ENCODE data around the gene UNC5A.

The UNC5A gene

DNA sequence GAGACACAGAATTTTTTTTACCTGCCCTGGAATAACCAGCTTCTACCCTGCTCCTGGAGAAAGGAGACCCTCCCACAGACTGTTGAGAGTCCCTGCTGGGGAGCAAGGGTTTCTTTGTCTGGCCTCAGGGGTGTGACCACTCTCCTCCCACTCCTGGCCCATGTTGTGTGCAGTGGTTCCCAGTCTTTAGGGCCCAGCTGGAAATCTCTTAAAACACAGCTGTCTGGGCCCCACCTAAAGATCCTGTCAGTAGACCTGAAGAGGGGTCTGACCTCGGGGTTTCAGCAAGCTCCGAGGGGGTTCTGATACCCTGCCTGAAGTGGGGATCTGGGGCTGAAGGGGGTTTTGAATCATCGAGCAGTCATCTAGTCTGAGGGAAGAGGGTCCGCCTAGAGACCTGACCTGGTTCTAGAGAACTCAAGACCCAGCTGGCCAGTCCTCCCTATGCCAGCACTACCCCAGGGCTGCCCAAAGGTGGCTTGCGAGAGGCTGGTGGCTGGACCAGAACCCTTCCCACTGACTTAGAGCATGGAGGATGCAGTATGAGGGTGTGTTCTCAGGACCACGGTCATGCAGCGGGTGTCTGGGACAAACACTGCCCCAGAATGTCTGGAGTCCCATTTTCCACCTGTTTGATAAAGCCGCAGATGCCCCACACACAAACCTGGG lies 8.1 kb upstream of the UNC5A start:
- no peak for DNase-seq

GRCh38 chr5:176803068-176803942 lies 7.1 kb upstream of the UNC5A start:
- peak; percentile 35 for DNase-seq

GRCh38 chr5:176803943-176804498 lies 6.3 kb upstream of the UNC5A start:
- no peak for DNase-seq

GRCh38 chr5:176806137-176806536 lies 4.2 kb upstream of the UNC5A start:
- no peak for DNase-seq

DNA sequence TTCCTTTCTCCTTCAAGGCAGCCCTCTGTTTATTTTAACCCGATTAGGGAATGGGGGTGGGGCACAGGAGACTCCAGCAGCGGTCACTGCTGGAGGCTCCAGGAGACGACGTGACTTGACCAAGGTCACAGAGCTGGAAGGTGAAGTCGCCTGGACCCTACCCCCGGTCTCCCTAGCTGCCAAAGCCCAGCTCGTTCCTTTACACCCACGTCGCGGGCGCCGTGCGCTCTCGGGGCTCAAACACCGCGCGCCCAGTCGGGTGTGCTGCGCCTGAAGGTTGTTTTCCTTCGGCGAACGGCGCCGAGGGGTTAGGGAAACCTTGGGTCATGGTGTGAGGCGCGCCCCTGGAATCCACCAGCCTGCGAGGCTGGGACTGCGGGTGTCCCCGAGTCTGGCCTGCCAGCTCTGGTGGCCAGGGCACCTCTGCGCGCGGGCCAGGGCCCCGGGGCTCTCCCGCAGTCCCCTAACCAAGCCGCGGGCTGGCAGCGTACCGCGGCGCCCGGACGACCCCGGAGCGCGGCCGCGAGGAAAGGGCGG lies 747 bp upstream of the UNC5A start:
- no peak for DNase-seq

DNA sequence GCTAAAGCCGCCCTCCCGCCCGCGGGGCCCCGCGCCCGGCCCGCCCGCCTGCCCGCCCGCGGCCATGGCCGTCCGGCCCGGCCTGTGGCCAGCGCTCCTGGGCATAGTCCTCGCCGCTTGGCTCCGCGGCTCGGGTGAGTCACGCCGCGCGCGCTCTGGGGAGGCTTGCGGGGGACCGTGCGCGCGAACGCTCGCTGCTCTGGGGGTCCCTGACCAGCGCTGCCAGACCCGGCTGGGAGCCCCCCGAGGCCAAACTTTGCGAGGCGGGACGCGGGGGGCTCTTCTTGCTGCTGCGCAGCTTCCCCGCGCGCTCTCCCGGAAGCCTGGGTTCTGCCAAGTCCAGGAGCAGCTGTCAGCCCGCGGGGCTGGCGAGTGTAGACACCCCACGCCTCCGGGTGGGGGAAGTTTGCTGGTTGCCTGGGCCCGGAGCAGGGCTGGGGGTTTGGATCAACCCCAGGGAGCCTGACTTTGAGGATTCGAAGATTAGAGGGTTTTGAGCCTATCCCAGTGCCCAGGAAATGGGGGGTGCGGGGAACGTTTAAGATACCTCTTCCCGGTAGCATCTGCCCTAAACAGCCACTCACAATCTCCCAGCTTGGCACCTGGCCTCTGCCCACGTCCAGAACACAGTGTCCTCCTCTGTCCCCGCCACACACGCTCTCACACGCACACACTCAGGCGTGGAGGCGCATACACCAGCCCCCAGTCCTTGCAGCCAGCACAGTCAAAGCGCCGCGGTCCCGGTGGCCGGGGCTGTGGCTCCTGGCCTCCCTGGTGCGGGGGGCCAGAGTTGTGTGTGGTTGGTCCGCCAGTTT lies 535 bp downstream of the UNC5A start:
- no peak for DNase-seq

DNA sequence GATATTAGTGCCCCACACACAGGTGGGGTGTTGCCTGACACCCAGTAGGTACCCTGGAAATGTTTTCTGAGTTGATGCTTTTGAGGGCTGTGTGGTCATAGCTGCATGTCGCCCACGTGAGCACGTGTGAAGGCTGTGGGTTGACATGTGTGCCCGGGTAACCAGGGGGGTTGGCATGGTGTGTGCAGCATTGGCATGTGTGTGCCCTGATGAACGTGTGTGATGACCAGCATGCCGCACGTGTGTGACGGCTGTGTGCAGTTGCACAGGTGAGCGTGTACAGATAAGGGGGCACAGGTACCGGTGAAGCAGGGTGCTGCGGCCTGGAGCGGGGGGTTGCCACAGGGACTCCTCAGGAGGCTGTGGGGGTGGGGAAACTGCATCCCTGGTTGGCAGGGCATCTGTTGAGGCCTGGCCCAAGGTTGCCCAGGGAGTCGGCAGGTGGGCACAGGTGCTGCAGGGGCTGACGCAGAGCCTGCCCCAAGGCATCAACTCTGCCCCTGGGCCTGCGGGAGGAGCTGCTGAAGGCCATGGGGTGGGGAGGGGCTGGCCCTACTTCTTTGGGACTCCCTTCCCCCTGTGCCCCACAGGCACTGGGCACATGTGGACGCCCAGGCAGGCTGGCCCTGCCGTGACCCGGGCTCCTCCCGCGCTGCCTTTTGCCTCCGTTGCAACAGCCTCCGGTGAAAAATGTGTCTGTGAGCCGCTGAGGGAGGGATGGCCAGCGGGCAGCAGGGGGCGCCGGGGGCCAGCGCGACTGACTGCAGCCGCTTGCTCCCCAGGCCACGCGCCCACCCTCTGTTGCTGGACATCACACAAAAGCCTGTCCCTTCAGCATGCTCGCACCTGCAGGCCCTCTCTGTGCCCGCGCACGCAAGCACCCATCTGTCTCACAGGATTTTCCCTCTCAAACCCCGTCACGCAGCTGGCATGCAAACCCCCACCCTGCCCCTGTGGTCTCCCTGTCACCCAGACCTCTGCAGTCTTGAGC lies 2.2 kb downstream of the UNC5A start:
- DNase-seq: no peak

DNA sequence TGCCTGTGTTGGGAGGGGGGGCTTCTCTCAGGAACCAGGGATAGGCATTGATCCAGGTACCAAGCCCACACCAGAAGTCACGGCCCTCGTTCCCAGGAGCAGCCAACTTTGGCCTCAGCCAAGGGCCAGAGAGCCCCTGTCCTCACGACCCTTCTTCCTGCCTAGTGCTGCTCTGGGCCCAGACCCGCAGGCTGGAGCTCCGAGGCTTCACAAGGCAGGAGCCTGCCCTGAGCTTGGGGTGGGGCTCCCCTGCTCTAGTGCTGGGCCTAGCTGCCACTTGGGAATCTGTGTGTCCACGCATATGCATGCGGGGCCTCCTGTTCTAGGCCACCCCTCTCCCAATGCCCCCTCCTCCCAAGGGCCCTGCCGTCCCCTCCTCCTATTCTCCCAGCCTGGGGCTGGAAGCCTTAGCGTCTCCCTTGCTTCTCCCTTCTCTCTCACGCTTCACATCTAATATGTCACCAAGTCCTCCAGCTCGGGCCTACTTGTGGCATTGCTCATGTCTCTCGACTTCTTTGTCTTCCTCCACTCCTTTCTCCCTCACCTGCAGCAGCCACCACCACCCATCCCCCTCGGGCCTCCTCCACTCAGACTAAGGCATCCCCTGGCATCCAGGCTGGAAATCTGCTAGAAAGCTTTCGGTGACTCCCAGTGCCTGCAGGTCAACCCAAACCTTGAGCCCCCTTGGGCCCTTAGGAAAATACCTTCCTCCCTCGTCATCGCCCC lies 3.4 kb downstream of the UNC5A start:
- DNase-seq: no peak

DNA sequence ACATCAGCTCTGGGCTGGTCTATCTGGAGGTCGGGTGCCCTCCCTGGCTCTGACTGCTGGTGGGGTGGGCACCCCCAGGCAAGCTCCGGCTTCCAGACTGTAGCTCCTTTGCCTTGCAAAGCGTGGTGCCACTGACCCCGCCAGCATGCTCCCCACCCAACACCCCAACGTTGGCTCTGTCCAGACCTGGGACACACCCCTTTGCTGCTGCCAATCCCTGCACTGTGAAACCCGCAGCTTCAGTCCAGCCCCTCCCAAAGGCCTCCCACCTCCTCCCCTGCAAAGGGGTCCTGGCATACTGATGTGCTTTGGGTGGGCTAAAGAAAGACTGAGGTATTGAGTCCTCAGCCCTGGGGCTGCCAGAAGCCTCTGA lies 3.9 kb downstream of the UNC5A start:
- no peak for DNase-seq

- DNase-seq: no peak
Measured at GRCh38 chr5:176814836-176815438, 4.6 kb downstream of the UNC5A start.

GRCh38 chr5:176816043-176816745 lies 5.8 kb downstream of the UNC5A start:
- DNase-seq: no peak

- no peak for DNase-seq
Measured at GRCh38 chr5:176816791-176817347, 6.5 kb downstream of the UNC5A start.

DNA sequence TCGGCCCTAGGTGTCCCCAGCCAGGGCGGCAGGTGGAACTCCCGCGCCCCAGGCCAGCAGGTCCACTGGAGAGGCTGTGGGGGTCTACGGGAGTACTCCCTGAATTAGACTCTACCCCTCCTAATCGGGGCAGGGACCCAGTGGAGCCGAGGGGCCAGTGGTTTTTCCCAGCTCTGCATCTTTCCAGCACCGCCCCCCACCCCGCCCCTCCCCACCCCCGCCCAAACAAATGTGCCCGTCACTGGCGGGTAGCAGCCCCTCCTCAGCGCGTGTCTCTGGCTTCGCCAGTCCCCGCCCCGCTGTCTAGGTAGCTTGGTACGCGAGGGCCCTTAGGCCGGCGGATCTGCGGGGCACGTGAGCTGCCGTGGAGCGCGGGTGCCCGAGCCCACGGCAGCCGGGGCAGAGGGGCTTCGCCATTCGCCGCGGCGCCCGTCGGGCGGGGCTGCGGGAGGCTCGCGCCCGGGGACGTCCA lies 7.0 kb downstream of the UNC5A start:
- DNase-seq: peak; percentile 18

DNA sequence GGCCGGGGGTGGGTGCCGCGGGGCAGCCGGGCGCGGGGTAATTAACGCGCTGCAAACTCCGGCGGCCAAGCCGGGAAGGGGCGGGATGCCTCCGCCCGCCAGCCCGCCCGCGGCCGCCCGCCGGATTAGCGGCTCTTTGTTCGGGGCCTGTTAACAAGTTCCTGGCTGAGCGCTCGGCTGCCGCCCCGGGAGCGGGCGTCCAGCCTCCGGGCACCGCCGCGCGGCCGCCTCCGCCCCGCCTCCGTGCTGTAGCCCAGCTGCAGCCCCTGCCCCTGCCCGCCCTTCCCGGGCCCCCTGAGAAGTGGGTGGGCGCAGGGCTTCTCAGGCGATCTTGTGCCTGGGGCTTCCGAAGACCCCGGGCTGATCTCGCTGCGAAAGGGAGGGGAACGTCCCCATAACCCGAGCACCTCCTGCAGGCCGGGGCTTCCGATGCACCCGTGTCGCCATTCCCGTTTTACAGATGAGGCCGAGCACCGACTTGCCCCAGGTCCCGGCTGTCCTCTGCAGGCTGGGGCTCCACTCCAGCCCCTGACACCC lies 7.5 kb downstream of the UNC5A start:
- peak; percentile 41 for DNase-seq

DNA sequence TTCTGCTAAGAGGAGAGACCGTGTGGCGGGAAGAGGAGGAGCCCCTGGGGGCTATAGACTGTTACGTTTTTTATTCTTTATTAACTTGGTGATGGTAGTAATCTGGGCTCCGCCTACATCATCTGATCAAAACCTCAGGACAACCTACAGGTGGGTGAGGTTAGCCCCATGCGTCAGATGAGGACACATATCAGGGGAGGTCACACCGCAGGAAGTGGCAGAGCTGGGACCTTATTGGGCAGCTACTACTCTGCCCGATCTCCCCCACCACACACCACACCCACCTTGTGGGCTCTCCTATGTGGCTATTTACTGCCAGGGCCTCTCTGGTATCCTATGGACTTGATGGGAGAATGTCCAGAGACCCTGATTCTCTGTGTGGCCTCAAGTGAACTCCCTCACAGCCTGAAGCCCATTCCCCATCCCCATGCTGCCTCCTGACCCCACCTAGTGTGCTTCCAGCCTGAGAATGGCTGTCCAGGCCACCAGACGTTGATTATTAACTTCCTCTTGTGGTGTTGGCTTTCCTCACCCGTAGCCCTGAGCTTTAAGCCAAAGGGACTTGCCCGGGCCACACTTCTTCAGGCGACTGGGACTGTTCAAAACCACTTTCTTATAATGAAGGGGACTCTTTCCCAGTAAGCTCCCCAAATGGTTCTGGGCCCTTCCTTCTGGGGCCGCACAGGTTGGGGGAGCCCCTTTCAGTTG lies 8.2 kb downstream of the UNC5A start:
- DNase-seq: no peak

DNA sequence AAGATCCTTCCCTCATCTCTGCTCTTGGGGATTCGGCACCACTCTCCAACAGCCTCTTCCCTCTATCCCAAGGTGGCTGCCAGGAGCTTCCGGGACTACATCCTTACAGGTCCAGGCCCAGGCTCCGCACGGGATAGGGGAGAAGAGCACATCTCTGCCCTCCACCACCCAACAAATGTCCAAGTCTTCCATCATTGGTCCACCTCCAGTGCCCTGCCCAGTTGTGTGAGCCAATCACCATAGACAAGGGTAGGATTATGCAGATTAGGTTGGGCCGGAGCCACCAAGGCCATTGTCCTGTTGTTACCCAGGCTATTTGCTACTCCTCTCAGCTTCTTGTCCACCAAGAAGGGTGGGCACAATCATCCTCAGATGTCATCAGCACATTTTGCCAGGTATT lies 9.1 kb downstream of the UNC5A start:
- DNase-seq: no peak

GRCh38 chr5:176820937-176821336 lies 10.6 kb downstream of the UNC5A start:
- no peak for DNase-seq

DNA sequence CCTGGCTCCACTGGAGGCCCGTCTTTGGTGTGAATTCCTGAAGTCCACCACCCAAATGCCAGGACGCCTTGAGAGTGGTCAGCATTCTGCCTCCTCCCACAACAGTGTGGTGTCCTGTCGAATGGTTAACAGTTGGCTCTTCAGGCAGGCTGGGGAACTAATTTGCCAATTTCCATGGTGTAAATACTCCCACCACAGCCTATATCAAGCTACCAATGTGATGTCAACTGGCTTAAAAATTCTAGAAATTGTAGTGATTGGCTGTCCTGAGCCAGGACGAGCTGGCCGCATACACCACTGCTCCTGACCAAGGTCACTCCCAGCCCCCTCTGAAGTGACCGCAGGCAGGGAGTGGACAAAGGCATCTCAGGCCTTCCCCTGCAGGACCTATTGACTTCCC lies 11.1 kb downstream of the UNC5A start:
- DNase-seq: no peak

Measured in NCI-H1694 (cell line).